B cell (primary cell): ENCODE measurements around the gene PPP3R1. TPM values are rescaled to one million over a fixed set of nuclear protein-coding genes. Genes with fewer than 3 reads are reported as not detected.

ENCODE experiments used
- ATAC-seq: fragments of 200-7000 bp; cut with Tn5 transposase; one replicate; pipeline ENCODE4 v1.10.0; 2021; ENCODE audit warnings: low read depth, mild to moderate bottlenecking, moderate number of reproducible peaks, moderate library complexity
- CTCF ChIA-PET: fragments of 350-600 bp; sonication (Branson Sonifier 250); formaldehyde crosslinking; loops from one replicate; lab custom pipeline; 2021; ENCODE audit warnings: antibody characterized with exemption, inconsistent platforms; lab: Charles Lee
- POLR2A ChIA-PET: fragments of 350-600 bp; sonication (Branson Sonifier 250); formaldehyde crosslinking; loops from one replicate; lab custom pipeline; 2021; ENCODE audit warnings: antibody characterized with exemption; lab: Charles Lee
- DNase-seq: peaks from one replicate; pipeline ENCODE4 v3.0.0; 2013
- H2AFZ ChIP-seq: 2 replicates; pipeline ENCODE4 v1.6.1; 2012; ENCODE audit warnings: mild to moderate bottlenecking, low read depth, low read length; ENCODE audit not compliant: insufficient read depth, poor library complexity, severe bottlenecking
- H3K27ac ChIP-seq, 2 donors: 1 replicate in 1 of 2; 2 replicates in 1 of 2; pipeline ENCODE4 v1.5.1; 2012 to 2013; ENCODE audit warnings: low read length in 2 of 2, mild to moderate bottlenecking in 2 of 2, moderate library complexity in 1 of 2
- H3K27me3 ChIP-seq, 4 experiments: fragments of 200-600 bp in 1 of 4; sonication (generic) in 1 of 4; replicated peaks in 1 of 4; 1 replicate in 2 of 4; 2 replicates in 2 of 4; pipeline versions ENCODE4 v1.6.1 to v1.7.0; 2013 to 2016; ENCODE audit warnings: low read length in 3 of 4, mild to moderate bottlenecking in 2 of 4, mixed read lengths in 1 of 4, moderate library complexity in 1 of 4; ENCODE audit not compliant: insufficient read depth in 4 of 4, control insufficient read depth in 3 of 4; ENCODE audit errors: control extremely low read depth in 1 of 4
- H3K36me3 ChIP-seq, 2 experiments: replicated peaks in 1 of 2; 1 replicate in 1 of 2; 2 replicates in 1 of 2; pipeline versions ENCODE4 v1.6.1 to v1.7.1; 2013; ENCODE audit warnings: low read length in 1 of 2; ENCODE audit not compliant: insufficient read depth in 2 of 2, control insufficient read depth in 1 of 2; ENCODE audit errors: control extremely low read depth in 1 of 2, extremely low read depth in 1 of 2
- H3K4me1 ChIP-seq, 2 donors: fragments of 200-600 bp in 1 of 2; sonication (generic) in 1 of 2; 1 replicate in 1 of 2; 2 replicates in 1 of 2; pipeline versions ENCODE4 v1.5.1 to v1.6.1; 2013 to 2017; ENCODE audit warnings: low read length in 2 of 2; ENCODE audit not compliant: control insufficient read depth in 2 of 2, insufficient read depth in 2 of 2
- H3K4me2 ChIP-seq: replicated peaks from 2 replicates; pipeline ENCODE3; 2012; ENCODE audit warnings: mild to moderate bottlenecking, low read depth, low read length; ENCODE audit not compliant: poor library complexity, severe bottlenecking
- H3K4me3 ChIP-seq, 5 experiments: fragments of 200-600 bp in 1 of 5; sonication (generic) in 1 of 5; 1 replicate in 3 of 5; 2 replicates in 2 of 5; pipeline versions ENCODE4 v1.5.1 to v1.7.0; 2011 to 2016; ENCODE audit warnings: low read length in 4 of 5, mild to moderate bottlenecking in 4 of 5, low read depth in 2 of 5, control low read depth in 1 of 5, moderate library complexity in 1 of 5; ENCODE audit not compliant: insufficient read depth in 1 of 5; ENCODE audit errors: control extremely low read depth in 1 of 5, extremely low read depth in 1 of 5
- H3K79me2 ChIP-seq: fragments of 200-600 bp; sonication (generic); one replicate; pipeline ENCODE4 v1.6.0; 2016; ENCODE audit warnings: low read length; ENCODE audit not compliant: control insufficient read depth, insufficient read depth
- H3K9ac ChIP-seq: fragments of 200-600 bp; sonication (generic); 2 replicates; pipeline ENCODE4 v1.6.1; 2017; ENCODE audit warnings: mild to moderate bottlenecking, low read length, moderate library complexity
- H3K9me3 ChIP-seq, 3 donors: one replicate each; pipeline versions ENCODE4 v1.6.1 to v1.7.1; 2013; ENCODE audit warnings: low read length in 2 of 3; ENCODE audit not compliant: control insufficient read depth in 2 of 3, insufficient read depth in 1 of 3; ENCODE audit errors: control extremely low read depth in 1 of 3
- H4K20me1 ChIP-seq: 2 replicates; pipeline ENCODE4 v1.6.0; 2012; ENCODE audit warnings: mild to moderate bottlenecking, low read length; ENCODE audit not compliant: insufficient read depth, control insufficient read depth, poor library complexity, severe bottlenecking
- H3K27ac Mint-ChIP-seq: one replicate; pipeline ENCODE4 v1.8.0; 2021; ENCODE audit warnings: mixed read lengths
- H3K27me3 Mint-ChIP-seq: one replicate; pipeline ENCODE4 v1.8.0; 2021; ENCODE audit warnings: mixed read lengths
- H3K4me1 Mint-ChIP-seq: one replicate; pipeline ENCODE4 v1.8.0; 2021; ENCODE audit warnings: mixed read lengths
- H3K4me3 Mint-ChIP-seq: one replicate; pipeline ENCODE4 v1.8.0; 2021; ENCODE audit warnings: mixed read lengths
- H3K9me3 Mint-ChIP-seq: one replicate; pipeline ENCODE4 v1.8.0; 2022; ENCODE audit warnings: mixed read lengths; ENCODE audit not compliant: insufficient read depth
- EZH2 ChIP-seq: IDR thresholded peaks from 2 replicates; pipeline ENCODE4 v1.6.1; 2012; ENCODE audit warnings: borderline replicate concordance, low read depth, mild to moderate bottlenecking, moderate library complexity, low read length; ENCODE audit not compliant: insufficient read depth, poor library complexity, severe bottlenecking
- WGBS: methylation state at CpG from one replicate; pipeline ENCODE4 v1.1.5; 2013; ENCODE audit warnings: missing lambda C conversion rate; ENCODE audit not compliant: insufficient coverage; 5-methylcytosine and 5-hydroxymethylcytosine counted together
- intact Hi-C: fragments of 100-400 bp; cut with micrococcal nuclease; formaldehyde crosslinking; loops from one replicate; pipeline ENCODE4 v1.10.0; 2022
- polyA plus RNA-seq: library from polyadenylated mRNA; depleted of rRNA; stranded (reverse); fragments of >200 nt; gene quantifications from 2 replicates; pipeline ENCODE4 v1.2.3, GENCODE V29; 2012
- total RNA-seq, 2 donors: library from RNA; stranded (reverse); fragments of 120-200 nt in 1 of 2; gene quantifications; 1 replicate in 1 of 2; 2 replicates in 1 of 2; pipeline versions ENCODE4 v1.2.3 to v1.2.4, GENCODE V29; 2013 to 2022
- TF ChIP-seq, protein P1 (sequence below): fragments of 200-600 bp; IDR thresholded peaks from one replicate; pipeline ENCODE4 v1.8.0; 2022; ENCODE audit warnings: antibody characterized with exemption, mild to moderate bottlenecking

PPP3R1 gene
- total and polyA plus RNA-seq, 2 donors (not counting 1 experiment from before 2014, with no cell fraction given), result 17.9 to 55.6 TPM

DNA sequence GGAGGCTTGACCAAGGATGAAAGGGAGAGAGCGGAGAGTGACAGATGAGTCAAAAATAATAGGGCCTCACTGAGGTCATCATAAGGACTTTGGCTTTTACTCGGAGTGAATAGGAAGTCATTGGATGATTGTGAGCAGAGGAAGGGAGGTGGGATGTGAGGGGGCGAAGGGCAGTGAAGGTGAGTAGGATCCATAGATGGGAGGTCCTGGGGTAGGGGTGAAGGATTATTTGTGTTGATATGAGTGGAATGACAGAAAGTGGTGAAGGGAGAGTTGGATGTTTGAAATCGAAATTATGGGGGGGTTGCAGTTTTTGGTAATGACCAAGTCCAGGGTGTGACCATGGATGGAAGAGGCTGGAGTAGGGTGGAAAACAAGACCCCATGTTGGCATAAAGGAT is 80.6 kb downstream of the PPP3R1 start:
- Histone ChIP-seq H3K4me1 (peaks cover 21 to 22% of the 10 kb centered on the region in 2 donors), H3K9me3 (no peaks in the 10 kb centered on the region), H4K20me1 (no peaks in the 10 kb centered on the region), H3K4me3 (no peak overlapping the region), H3K27ac (no peak overlapping the region), H2AFZ (no peak overlapping the region), H3K4me2 (no peak overlapping the region), H3K36me3 (peaks cover 11 to 38% of the 10 kb centered on the region in 2 experiments), H3K27me3 (no peaks in the 10 kb centered on the region), H3K79me2 (peaks cover 4% of the 10 kb centered on the region), H3K9ac (no peak overlapping the region)
- TF ChIP-seq, protein P1, sequence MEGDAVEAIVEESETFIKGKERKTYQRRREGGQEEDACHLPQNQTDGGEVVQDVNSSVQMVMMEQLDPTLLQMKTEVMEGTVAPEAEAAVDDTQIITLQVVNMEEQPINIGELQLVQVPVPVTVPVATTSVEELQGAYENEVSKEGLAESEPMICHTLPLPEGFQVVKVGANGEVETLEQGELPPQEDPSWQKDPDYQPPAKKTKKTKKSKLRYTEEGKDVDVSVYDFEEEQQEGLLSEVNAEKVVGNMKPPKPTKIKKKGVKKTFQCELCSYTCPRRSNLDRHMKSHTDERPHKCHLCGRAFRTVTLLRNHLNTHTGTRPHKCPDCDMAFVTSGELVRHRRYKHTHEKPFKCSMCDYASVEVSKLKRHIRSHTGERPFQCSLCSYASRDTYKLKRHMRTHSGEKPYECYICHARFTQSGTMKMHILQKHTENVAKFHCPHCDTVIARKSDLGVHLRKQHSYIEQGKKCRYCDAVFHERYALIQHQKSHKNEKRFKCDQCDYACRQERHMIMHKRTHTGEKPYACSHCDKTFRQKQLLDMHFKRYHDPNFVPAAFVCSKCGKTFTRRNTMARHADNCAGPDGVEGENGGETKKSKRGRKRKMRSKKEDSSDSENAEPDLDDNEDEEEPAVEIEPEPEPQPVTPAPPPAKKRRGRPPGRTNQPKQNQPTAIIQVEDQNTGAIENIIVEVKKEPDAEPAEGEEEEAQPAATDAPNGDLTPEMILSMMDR, result no peak
- no peak for TF ChIP-seq EZH2
- Mint-ChIP-seq H3K27me3 (no peaks in the 10 kb centered on the region), H3K9me3 (no peaks in the 10 kb centered on the region), H3K27ac (no peak overlapping the region), H3K4me3 (no peak overlapping the region), H3K4me1 (peaks cover 22% of the 10 kb centered on the region)
- CTCF ChIA-PET, result interaction anchor here (1.2 to 3.5 kb wide), 2 partner anchors 10 to 14 kb away, joined by 4 to 13 read pairs; no protein-coding TSS in a partner anchor
- intact Hi-C loops, result no loop called here
- no peak for DNase-seq
- 99% methylated on average over 4 of the region's 4 CpGs for WGBS
- no peak for ATAC-seq
- POLR2A ChIA-PET, result no interaction called here

DNA sequence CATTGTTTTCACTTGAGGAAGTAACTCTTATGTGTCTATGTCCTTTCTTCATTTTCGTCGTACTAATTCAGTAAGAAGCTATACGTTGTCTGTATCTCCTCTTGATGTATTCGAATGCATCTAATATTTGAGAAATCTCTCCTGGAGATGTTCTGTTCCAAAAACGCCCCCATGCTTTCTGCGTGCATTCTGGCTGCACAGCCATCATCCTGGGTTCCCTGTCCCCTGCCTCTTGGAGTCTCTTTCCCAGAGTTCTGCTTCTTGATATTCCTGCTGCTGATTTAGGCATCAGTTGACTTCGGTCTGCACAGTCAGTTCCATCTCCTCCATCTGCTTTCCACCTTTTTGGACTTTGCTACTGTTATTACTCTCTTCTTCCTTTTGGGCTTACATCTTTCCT is 81.2 kb downstream of the PPP3R1 start:
- ATAC-seq, result no peak
- Mint-ChIP-seq H3K27me3 (no peaks in the 10 kb centered on the region), H3K9me3 (no peaks in the 10 kb centered on the region), H3K4me1 (peaks cover 22% of the 10 kb centered on the region), H3K4me3 (no peak overlapping the region), H3K27ac (no peak overlapping the region)
- WGBS, result 99% methylated on average over 6 of the region's 7 CpGs
- H3K9me3 ChIP-seq, result no peaks in the 10 kb centered on the region
- H3K79me2 ChIP-seq, result peaks cover 4% of the 10 kb centered on the region
- DNase-seq, result no peak
- no peaks in the 10 kb centered on the region for H3K27me3 ChIP-seq
- H3K9ac ChIP-seq, result no peak overlapping the region
- peaks cover 11 to 43% of the 10 kb centered on the region in 2 experiments for H3K36me3 ChIP-seq
- H3K27ac ChIP-seq, result no peak overlapping the region
- no peak overlapping the region for H3K4me2 ChIP-seq
- intact Hi-C loops, result no loop called here
- TF ChIP-seq, protein P1, result no peak
- TF ChIP-seq EZH2, result no peak
- no peak overlapping the region for H2AFZ ChIP-seq
- no peaks in the 10 kb centered on the region for H4K20me1 ChIP-seq
- POLR2A ChIA-PET, result interaction anchor here (0.7 kb wide), 2 partner anchors 88 to 670 kb away, joined by 4 to 7 read pairs; no protein-coding TSS in a partner anchor
- CTCF ChIA-PET, result interaction anchor here (1.3 to 3.3 kb wide), 3 partner anchors 13 to 14 kb away, joined by 3 to 13 read pairs (median 8); partner anchors contain the start of gene PNO1
- H3K4me1 ChIP-seq, result peaks cover 16 to 18% of the 10 kb centered on the region in 2 donors
- no peak overlapping the region for H3K4me3 ChIP-seq
